ENCODE results near the gene CNTN4.
A peak's percentile ranks its signal among the peaks of the same experiment; 100 is the strongest.

Gene CNTN4

DNA sequence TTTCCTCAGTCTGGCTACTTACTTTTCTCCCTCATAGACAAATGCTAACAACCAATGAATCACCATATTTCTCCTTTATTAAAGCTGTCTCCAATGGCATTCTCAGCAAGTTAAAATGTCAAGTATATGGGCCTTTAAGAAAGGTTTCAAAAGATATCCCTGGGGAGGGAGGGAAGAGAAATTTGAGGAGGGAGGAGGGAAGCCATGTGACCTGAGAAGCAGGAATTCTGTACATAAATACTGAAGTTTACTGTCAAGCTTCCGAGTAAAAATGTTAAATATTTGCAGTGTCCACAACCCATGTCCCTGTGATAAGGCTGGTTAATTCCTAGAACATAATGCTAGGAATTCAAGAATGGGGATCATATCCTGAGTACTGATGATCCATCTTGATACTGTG, 175.9 kb downstream of the CNTN4 start:
- no peak for DNase-seq

DNA sequence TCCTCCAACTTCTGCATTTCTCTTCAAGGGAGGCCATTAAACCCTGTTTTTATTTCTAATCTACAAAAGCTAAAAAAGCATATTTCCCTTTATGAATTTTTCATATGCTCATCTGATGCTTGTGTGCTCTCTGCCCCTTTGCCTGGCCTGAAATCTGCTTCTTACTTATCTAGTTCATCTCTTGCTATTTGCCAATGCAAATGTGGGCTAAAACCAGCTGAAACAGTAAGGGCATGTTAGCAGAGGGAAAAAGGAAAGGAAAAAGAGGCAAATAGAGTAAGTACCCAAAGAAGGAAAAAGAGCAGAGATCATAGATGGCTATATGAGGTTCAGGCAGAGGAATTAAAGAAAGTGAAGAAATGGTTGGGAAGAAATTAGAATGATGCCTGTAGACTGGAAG, 185.2 kb downstream of the CNTN4 start:
- DNase-seq, result no peak

DNA sequence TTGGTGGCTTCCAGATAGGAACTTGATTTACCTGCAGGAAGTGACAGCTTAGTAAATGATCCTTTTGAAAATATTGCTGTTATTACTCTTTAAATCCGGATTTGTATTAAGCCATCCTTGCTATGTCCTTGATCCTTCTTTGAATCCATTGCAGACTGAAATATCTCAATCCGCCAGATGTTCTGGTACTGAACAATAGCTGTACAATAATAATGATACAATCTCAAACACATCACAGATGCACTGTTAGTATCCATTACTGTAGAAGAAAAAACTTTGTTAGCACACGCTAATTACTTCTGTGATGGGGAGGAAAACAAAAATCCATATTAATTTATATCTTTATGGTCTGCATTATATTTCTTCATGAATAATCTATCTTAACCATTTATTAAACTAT, 202.3 kb downstream of the CNTN4 start:
- no peak for DNase-seq

DNA sequence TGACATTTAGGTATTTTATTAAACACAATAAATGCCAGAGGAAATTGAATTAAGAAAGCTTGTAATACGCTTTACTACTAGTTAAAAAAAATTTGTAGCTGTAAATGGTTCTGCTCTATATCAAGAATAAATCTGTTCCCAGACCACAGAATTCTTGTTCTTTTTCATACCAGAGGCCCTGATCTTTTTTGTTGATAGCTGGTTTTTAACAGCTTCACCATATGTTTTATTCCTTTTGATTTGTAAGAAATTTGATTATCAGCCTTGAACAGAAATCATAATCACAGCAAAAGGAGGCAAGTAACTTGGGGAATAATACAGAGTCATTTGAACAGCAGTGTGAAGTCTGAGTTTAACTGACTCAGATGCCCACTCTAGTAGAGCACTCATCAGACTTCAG, 202.7 kb downstream of the CNTN4 start:
- no peak for DNase-seq

DNA sequence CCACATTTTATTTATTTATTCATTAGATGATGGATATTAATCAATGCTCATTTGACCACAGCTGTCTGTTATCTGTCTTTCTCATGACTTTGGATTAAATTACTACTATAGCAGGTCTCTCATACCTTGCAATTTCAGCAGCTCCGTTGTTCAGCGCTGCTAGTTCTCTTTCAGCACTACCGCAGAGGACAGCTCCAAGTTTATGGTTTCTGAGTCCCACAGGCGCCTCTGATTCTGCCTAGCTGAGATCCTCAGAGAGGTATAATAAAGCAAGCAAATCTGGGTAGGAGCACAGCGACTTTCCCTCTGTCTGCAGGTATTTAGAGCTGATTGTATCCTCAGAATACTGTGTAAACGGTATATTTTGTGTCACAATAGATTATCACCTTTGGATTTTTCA, 204.9 kb downstream of the CNTN4 start:
- peak in 1 of 4 experiments; percentile 8 for DNase-seq

DNA sequence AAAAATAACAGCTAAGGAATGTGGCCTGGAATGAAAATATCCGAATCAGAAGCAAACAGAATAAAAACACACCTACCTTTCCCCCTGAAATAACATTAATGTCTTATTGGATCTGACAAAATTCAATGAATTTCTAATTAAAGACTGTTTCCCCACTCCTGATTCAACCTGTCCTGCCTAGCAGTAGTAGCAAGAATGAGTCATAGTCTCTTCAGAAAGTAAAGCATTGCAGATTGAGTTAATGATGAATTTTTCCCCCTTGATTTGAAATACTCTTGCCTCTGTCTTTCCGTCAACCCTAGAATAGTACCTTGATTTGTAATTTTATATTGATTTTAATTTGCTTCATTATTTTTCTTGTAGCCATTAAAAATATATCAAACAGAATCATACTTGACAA, 212.4 kb downstream of the CNTN4 start:
- DNase-seq, result no peak

DNA sequence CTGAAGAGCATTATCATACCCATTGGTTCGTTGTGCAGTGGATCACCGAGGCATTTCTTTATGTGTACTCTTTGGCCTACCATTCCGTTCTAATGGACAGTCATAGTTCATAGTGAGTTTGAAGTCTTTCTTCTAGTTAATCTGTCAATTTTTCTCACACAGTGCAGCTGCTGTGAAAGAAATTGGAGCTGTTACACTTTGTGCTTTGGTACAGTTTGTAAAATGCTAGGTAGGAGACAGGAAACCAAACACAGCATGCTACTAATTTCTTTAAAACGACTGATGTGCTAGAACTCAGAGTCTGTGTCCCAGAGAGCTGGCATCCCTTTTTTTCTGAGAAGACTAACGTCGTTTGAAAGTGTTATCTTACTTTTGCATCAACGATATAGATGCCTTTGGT, 218.9 kb downstream of the CNTN4 start:
- DNase-seq, result no peak

DNA sequence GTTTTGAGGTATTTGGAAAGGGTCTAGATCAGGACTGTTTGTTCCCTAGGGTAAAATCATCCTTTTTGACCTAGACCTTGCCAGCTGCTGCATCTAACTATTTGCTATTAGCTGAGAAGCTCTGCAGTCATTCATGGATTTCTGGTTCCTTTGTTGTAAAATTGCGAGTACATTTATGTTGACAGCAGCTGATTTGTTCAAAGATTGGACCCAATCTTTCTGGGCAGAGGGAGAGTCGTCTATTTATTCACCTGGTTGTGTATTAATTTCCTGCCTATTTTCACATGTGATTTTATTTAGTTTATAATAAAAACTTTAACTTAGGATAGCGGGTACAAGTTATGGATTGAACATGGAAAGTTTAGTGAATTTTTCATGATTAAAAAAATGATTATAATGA, 236.3 kb downstream of the CNTN4 start:
- no peak for DNase-seq

DNA sequence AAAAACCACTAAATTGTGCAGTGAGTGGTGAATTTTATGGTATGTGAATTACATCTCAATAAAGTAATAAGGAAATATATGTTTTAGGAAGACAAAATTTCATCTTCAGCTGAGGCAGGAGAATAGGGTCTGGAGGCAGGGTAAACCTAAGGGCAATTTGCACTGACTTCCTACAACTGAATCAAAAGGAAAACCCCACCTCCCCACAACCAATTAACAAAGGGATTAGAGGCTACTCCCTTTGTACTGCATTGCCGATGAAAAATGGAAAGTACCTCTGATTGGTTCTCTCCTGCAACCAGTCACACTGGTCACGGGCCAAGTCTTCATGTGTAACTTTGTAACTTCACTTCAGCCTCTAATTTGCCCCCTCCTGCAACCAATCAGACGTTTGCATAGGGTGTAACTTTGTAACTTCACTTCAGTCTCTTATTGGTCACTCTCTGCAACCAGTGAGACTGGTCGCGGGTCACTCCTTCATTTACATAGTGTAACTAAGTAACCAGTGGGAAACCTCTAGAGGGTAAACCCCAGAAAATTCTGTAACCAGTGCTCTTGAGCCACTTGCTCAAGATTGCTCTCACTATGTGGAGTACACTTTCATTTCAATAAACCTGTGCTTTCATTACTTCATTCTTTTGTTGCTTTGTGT, 244.5 kb downstream of the CNTN4 start:
- DNase-seq, result no peak

DNA sequence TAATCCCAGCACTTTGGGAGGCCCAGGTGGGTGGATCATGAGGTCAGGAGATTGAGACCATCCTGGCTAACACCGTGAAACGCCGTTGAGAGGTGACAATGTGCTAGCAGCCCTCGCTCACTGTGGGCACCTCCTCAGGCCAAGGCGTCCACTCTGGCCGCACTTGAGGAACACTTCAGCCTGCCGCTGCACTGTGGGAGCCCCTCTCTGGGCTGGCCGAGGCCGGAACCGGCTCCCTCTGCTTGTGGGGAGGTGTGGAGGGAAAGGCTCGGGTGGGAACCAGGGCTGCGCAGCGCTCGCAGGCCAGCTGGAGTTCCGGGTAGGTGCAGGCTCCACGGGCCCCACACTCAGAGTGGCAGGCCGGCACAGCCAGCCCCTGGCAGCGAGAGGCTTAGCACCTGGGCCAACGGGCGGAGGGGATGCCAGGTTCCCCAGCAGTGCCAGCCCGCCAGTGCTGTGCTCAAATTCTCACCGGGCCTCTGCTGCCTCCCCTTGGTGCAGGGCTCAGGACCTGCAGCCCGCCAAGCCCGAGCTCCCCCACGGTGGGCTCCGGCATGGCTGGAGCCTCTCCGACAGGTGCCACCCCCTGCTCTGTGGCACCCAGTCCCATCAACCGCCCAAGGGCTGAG, 253.6 kb downstream of the CNTN4 start:
- DNase-seq, result no peak

DNA sequence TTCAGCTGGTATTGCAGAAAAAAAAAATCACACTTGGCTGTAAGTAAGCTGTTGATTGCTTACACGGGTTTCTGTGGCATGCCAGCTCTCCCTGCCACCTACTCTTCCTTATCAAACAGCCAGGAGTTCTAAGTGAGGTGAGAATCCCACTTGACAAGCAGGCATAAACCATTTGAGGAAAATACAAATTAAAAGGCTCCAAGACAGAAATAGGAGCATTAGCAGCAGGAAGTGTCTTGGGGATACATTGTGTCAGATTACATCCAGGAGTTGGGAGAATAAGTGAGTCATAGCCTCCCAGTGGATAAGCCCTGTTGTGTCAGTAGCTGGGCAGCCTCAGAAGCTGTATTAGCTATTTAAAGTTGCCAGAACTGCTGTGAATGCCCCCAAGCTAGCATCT, 256.0 kb downstream of the CNTN4 start:
- DNase-seq, result no peak

DNA sequence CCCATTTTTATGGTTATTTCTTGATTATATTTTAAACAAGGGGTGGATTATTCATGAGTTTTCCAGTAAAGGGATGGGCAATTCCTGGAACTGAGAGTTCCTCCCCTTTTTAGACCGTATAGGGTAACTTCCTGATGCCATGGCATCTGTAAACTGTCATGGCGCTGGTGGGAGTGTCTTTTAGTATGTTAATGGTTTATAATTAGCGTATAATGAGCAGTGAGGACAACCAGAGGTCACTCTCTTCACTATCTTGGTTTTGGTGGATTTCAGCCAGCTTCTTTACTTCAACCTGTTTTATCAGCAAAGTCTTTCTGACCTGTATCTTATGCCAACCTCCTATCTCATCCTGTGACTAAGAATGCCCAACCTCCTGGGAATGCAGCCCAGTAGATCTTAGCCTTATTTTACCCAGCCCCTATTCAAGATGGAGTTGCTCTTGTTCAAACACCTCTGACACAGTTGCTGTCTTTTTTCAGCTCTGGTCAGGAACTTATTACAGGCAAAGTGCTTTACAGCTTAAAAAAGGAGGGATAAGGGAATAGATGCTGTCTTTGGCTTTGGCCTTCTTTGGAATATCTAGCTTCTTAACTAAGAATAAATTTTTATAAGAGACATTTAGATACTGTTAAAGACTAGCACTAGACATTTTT, 257.8 kb downstream of the CNTN4 start:
- no peak for DNase-seq

DNA sequence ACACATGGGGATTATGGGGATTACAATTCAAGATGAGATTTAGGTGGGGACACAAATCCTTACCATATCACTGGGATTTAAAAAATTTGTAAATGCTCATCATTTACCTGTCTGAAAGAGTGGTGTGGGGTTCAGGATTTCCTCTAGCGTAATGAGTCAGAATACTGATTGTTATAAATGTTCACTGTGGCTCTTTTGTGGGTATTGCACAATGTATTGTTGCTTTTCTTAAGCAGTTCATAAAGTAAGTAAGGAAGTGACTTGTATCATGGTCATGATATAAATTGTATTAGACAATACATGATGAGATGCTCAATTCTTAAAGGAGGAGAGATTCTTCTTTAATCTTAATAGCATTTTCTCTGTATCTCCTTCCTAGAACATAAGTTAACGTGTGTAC, 262.1 kb downstream of the CNTN4 start:
- no peak for DNase-seq

DNA sequence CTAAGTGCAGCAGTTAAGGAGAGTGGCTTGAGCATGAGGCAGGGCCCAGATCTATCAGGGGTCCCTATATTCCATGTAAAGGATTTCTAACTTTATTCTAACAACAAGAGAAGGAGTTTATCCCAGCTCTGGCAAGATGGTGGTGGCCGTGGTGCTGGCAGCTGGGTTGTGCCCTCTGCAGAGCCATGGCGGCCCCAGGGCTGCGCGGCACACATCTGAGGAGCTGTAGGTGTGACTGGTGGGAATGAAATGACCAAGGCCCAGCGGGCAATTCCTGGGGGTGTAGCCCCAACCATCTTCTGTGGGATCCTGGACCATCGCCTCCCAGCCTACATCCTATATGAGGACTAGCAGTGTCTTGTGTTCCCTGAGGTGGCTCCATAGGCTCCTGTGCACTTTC, 263.5 kb downstream of the CNTN4 start:
- DNase-seq, result no peak

DNA sequence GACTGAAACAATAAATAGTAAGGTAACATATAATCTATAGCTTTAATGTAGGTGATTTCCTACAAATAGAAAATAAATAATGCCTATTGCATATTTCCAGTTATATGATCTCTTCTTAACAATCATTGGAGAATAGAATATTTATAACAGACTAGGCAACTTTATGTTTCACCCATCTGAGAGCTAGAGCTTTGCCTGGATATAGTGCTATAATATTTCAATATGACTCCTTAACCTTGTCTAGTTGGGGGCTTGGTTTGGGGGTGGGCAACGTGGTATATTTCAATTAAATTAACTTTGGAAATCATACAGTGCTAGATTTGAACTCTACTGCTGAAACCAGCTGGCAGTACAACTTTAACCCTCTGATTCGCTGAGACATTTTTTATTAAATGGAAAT, 265.2 kb downstream of the CNTN4 start:
- no peak for DNase-seq

DNA sequence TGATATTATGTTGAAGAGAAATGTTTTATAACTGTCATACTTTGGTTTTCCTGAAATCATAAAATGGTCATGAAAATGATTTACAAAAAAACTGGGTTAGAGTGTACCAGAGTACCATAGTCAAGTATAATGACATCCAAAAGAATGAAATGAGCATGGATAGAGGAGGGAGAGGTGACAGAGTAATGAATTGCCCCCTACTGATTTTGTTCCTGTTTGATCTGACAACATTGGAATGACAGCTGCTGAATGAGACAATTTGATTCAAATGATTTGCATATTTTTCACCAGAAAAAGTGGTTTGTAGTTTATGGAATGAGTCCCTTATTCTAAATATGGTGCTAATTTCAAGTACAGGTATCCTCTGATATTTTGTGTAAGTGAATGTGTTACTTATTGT, 271.7 kb downstream of the CNTN4 start:
- DNase-seq, result no peak

DNA sequence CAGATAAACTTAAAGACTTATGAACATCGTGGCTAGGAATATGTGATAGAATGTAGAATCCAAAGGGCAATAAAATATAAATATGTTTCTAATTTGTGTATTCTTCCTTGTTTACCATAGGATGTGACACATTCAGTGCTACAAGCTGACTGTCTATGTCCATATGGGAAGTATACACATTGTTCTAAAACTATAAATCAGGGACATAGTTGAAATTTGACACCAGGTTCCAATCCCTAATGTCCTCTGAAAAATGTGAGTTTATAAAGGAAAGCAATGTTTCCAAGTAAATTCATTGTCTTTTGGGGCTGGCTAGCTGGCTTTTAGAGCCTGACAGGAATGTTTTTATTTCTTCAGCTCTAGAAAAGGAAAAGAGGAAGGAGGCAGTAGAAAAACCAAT, 273.6 kb downstream of the CNTN4 start:
- no peak for DNase-seq

DNA sequence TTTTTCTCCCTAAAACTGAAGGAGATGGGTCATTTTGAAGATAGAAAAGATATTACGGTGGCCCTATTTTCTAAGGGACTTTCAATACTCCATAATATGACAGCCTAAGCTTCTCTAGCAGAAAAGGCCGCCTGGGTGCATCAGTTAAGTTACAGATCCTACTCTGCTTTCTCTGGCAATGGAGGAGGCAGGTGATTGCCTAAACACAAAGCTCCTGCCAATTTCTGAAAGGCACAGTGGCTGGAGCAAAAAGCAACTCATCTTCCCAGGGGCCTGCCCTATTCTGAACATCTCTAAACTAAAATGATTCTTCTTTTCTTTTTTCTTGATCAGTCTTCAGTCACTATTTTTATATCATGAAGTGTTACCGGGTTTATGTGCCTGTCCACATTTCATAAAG, 276.7 kb downstream of the CNTN4 start:
- DNase-seq, result no peak

DNA sequence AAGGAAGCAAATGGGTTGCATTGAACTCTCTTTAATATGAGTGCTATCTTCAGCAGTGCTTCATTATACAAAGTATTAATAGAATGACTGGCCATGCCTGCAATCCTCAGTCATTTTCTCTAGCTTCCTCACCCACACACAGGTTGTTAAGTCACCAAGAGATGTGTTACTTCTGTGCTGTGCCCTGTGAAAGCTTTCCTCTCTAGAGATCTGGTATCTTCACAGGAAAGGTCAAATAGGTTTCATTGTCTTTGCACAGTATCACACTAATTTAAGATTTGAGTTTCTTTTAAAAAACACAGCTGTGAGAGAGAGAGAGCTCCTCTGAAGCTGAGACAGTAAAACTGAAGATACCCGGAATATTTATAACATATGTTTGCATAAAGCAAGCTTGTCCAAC, 278.6 kb downstream of the CNTN4 start:
- DNase-seq, result no peak

DNA sequence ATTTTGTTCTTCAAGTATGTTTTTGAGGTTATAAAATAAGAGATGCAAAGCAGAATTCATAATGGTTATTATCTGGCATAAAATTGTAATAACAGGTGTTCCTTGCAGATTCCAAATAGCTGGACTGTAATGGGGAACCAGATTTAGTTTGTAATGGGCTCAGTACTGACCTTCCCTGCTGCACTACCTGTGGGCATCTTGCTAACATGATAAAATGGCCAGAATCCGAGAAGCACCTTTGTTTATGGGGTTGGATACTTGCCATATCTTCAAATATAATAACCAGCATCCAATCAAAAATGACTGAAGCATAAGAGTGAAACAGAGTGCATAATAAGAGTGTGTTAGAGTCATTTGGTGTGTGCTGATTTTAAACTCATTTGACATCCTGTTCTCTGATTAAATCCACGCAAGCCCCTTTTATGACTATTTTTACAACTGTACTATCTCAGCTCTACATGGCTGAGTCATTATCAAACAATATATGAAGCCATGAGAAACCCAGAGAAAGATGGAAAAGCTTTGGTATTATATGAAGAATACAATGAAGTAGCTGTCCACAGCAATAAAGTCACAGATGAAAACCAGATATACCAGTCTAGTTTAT, 292.4 kb downstream of the CNTN4 start:
- DNase-seq, result no peak

DNA sequence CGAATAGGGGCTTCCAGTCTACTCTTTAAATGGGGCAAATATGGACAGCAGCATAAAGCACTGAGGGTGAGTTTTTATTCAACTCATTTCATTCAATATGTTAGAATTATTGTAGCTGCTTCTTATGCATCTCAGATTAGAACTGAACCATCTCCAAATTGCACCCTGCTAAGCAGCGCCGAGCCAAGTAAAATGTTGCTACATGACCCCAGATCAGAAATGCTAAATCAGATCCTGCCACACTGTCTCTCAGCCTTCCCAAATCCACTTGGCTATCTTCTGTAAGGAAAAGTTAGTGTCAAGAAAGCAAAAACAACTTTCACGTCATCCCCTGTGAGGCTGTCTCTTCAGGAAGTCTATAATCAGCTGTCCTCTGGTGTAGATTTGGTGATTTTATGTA, 293.2 kb downstream of the CNTN4 start:
- no peak for DNase-seq

DNA sequence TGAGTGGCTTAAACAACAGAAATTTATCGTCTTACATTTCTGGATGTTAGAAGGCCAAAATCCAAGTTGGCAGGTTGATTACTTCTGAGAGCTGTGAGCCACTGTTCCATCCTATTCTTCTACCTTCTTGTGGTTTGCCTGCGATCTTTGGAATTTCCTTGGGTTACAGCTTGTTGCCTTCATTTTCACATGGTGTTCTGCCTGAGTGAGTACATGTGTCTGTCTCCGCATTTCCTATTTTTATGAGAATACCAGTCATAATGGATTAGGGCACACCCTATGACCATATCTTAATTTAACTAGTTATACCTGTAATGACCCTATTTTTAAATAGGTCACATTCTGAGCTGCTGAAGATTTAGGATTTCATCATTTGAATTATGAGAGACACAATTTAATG, 294.3 kb downstream of the CNTN4 start:
- DNase-seq, result no peak

DNA sequence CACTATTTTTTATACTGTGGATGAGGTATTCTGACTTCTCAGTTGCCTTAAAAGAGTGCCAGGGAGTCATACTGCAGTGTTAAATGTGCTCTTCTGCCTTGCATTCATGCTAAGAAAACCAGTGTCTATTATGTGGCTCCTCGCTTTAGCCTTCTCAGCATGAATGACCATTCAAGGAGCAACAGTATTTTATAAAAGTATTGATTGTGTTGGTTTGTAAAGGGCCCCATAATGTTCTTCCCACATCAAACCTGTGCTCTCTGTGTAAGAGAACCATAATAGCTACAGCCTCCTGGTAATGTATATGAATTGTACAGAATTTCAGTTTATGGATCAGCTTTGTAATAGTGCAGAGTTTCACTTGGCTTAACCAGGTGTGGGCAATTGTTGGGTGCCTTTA, 316.4 kb downstream of the CNTN4 start:
- DNase-seq, result no peak

DNA sequence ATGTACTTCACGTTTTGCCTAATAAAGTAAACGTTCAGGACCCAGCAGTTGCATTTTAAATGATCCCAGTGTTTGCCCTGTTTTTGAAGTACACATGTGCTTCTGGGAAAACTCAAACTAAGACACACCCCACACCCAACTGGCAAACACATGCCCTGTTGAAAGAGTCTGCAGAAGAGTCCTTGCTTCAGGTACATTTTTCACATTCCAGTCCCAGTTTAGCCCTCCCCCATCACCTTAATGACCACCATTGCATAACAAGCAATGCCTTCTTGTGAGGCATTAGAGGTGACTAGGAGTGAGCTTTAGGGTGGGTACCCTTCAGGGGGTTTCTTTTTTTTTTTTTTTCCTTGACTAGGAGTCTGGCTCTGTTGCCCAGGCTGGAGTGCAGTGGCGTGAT, 322.3 kb downstream of the CNTN4 start:
- DNase-seq, result no peak
